Ramos (cell line): ENCODE data around the gene LAMA5.

ENCODE experiments used
- in situ Hi-C: fragments of 300-500 bp; cut with MboI; formaldehyde crosslinking; loops from one replicate; pipeline ENCODE4 v1.14.3; 2022; ENCODE audit warnings: low sequenced_read_pairs; ENCODE audit not compliant: unreplicated experiment

LAMA5 gene

DNA sequence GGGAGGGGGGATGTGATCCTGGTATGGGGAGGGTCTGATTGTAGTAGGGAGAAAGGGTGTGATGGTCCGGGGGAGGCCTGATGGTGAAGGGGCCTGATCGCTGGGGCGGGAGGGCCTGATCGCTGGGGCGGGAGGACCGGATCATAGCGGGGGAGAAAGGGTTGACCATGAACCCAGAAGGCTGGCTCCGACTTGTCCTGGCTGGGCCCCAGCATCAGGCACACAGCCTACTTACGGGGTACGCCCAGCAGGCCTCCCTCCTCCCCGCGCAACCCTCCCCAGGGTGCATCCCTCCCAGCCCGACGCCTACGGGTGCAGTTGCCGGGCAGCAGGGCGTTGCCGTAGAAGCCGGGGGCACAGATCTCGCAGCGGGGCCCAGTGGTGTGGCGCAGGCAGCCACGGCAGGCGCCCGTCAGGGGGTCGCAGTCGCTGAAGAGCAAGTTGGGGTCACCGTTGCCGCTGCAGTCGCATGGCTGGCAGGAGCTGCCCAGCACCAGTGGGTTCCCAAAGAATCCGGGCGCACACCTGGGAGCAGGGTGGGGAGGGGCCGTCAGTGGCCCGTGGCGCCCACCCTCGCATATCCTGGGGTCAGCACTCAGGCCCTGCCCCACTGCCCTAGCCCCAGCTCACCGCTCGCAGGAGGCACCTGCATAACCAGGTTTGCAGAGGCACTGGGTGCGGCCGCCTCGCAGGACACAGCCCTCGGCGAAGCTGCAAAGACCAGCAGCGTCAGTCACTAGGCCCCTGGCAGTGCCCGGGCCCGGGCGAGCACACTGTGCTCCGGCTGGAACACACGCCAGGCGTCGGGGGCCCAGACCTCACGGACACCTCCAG, 43.7 kb downstream of the LAMA5 start:
- in situ Hi-C loops, result no loop called here

DNA sequence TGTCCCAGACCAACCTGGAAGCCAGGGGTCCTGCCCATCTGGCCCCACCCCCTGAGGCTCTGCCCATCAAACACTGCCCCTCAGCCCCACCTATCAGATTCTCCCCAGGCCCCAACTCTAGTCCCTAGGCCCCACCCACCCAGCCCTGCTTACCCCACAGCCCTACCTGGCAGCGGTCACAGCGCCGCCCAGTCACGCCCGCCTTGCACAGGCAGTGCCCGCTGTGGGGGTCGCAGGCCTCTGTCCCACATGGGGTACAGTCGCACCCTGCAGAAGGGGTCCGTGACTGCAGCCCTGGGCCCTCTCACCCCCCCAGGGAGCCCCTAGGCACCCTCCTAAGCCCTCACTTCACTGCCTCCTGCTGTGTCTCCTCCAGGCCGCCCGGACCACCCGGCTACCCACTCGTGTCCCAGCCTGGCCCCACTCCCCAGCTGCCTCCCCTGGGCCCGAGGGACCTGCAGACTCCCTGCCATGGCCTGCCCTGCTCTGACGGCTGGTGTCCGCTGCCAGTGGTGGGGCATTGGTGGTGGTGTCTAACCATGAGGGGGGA, 44.5 kb downstream of the LAMA5 start:
- in situ Hi-C loops, result no loop called here

DNA sequence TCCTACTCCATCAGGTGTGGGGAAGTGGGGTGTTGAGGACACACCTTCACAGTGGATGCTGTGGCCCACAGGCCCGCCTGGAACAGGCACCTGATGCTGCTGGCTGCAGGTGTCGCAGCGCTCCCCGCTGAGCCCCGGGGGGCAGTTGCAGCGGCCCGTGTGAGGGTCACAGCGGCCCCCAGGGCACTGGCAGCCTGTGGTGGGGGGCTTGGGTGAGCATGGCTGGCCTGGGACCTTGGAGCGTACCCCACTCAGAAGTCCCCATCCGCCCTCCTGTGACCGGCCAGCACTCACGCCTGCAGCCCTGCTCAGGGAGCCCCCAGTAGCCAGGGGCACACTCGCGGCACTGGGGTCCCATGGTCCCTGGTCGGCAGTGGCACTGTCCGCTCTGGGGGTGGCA, 45.1 kb downstream of the LAMA5 start:
- in situ Hi-C loops, result no loop called here

DNA sequence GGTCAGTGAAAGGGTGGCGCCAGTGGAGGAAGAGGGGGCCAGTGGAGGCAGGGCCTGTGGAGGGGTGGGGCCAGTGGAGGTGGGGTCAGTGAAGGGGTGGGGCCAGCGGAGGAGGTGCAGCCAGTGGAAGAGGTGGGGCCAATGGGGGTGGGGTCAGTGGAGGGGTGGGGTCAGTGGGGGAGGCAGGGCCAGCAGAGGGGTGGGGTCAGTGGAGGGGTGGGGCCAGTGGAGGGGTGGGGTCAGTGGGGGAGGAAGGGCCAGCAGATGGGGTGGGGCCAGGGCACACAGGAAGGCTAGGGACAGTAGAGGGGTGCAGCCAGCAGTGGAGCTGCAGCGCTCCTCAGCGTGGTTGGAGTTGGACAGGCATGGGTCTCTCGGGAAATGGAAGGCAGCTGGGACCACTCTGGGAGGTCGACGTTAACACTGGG, 45.6 kb downstream of the LAMA5 start:
- in situ Hi-C loops, result no loop called here

DNA sequence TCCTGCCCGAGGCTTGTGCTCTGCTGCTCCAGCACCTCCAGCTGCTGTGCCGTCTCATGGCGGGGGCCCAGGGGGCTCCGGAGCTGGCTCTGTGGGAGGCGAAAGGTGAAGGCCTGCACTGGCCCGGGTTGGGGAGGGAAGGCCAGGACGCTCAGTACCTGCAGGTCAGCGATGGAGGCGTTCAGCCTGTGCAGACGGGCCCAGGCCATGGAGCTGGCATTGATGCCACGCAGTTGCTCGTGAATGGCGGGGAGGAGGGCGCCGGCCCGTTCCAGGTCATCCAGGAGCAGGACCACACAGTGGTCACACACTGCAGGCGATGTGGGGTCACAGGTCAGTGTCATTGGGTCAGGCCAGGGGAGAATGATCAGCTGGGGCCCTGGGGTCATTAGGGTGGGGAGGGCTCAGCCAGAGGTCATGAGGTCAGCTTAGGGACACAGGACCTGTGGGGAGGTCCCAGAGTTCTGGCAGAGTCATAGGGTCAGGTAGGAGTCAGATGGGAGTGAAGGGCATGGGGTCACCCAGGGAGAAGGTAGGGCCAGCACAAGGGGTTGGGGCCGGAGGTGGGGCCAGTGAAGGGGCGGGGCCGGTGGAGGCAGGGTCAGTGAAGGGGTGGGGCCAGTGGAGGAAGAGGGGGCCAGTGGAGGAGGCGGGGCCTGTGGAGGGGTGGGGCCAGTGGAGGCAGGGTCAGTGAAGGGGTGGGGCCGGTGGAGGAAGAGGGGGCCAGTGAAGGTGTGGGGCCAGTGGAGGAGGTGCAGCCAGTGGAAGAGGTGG, 46.3 kb downstream of the LAMA5 start:
- in situ Hi-C loops, result no loop called here

DNA sequence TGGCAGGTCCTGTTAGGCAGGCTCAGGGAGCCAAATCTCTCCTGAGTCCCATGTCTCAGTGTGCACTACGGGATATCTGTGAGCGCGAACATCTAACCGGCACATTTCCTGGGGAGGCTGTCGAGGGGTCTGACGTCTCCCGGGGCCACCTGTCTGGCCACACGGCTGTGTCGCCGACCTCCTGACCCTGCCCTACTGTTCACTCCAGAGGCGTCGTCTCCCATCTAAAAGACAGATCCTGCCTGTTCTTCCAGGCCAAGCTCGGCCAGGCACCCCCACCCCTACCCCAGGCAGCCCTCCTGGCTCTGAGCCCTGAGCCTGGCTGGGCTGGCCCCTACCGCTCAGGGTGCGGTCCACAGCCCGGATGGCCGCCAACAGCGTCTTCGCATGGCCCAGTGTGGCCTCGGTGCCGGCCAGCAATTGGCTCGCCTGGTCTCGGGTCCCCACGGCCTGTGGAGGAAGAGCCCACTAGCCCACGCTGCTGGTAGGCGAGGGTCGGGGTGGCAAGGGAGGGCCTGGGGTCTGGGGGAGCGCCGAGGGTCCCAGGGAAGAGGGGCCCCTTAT, 47.7 kb downstream of the LAMA5 start:
- in situ Hi-C loops, result no loop called here

DNA sequence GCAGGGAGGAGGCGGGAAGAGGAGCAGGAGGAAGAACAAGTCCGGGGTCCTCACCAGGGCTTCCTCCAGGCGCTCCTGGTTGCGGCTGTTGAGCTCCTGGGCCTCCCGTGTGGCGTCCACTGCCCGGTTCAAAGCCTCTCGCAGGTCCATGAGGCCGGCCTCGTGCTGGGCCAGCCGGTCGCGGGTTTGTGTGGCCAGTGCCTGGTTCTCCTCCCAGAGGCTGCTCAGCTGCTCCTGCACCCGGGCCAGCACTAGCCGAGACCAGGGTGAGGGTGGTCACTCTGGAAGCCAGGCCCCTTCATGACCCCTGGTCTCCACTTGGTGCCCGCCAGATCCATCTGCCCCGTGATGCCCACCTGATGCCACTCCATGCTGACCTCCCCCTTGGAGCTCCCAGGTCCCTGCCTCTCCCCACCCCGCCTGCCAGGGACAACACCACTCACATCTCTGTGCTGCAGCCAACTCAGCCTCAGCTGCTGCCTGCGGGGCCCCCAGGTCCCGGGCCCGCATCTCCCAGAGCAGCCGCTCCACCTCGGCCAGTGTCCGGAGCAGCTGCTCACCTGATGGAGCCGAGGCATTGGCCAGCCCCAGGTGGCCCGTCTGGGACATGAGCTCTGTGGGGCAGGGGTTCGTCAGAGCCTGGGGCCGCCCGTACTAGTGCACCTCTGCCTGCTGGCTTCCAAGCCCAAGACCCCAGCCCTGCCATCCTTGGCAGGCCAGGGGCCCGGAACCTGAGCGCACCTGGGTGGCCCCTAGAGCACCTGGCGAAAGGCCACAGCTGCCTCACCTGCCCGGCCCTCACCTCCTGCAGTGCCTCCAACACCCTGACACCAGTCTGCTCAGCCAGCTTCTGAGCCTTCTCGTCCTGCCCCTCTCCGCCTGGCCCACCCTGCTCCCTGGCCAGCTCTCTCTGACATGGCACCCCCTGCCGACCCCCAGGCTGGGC, 48.4 kb downstream of the LAMA5 start:
- in situ Hi-C loops, result no loop called here

DNA sequence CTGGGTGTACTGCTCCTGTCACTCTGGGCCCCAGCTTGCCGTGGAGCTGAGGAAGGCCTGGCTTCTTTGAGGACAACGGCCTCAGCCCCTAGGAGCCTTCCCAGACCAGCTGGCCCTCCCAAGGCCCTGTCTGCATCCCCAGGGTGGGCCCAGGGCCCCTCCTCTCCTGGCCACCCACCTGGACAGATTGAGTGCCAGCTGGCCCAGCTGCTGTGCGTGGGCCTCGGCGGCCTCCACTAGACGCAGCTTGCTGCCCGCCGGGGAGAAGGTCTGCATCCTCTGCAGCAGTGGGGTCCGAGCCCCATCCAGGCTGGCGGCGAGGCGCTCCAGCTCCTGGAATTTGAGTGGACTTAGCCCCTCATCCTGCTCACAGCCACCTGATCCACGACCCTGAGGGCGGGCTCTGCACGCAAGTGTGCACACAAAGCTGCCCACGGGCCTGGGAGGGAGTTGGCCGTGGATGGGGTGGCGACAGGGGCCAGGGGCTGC, 49.9 kb downstream of the LAMA5 start:
- in situ Hi-C loops, result no loop called here

DNA sequence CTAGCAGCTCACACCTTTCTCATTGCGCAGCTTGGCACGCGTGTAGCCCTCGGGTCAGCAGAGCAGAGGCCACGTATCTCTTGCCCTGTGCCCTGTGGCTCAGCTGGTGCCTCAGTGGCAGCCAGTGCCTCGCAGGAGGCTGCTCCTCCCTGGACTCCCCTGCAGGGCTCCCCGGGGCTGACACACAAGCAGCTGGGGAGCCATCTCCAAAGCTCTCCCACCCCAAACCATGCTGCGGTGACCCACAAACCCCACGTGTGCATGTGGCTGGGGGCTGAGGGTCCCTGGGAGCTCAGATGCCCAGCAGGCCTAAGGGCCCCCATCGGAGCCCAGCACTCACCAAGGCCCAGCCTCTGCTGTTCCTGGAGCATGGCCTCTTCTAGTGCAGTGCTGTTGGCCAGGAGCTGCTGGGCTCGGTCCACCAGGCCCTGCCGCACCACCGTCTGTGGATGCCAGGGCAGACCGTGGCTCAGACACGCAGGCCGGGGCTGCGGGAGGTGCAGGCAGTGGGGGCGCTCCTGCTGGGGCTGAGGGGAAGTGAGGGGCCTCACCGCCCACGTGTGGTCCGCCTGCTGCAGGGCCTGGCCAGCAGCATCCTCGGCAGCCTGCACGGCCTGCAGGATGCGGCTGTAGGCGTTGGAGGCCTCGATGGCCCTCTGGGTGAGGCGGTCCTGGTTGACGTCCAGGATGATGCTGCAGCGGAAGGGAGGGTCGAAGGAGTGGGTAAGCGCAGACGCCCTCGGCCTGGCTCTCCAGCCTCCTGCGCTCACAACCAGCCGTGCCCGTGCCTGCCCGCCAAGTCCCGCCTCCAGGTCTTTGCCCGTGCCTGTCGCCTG, 50.6 kb downstream of the LAMA5 start:
- in situ Hi-C loops, result no loop called here

DNA sequence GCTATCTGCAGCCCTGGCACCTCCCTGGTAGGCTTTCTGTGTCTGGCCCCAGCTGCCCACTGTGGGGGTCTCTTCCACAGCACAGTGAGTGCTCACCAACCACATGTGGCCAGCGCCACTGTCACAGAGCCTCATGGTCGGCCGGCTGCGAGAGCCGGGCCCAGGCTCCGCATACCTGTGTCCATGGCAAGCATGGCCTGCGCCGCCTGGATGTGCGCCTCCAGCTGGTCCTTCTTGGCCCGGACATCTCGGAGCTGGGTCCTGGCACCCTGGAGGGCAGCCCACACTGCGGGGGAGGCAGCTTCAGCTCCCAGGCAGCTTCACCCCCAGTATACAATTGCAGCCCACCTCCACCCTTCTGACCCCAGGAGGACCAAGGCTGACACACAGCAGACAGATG, 51.3 kb downstream of the LAMA5 start:
- in situ Hi-C loops, result no loop called here

DNA sequence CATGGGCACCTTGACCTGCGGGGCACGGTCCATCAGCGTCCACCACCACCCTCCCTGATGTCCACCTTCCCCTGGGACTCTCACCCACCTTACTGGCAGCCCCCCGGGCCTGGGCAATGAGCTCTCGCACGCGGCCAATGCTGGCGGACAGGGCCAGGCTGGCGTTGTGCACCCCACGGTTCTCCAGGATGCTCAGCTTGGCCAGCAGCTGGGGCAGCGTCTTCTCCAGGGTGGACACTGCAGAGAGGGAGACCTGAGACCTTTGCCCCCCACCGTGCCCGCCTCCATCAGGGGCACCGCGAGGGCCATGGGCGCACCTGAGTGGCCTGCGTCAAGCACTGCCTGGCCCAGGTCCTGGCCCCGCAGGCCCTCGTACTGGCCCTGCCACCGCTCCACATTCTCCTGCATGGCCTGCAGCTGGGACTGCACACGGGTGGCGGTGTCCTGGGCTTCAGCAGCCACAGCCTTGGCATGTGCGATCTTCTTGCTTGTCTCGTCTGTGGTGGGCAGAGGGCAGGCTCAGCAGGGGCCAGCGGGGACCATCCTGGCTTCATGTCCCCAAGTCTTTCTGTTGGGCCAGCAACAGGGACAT, 52.3 kb downstream of the LAMA5 start:
- in situ Hi-C loops, result no loop called here

DNA sequence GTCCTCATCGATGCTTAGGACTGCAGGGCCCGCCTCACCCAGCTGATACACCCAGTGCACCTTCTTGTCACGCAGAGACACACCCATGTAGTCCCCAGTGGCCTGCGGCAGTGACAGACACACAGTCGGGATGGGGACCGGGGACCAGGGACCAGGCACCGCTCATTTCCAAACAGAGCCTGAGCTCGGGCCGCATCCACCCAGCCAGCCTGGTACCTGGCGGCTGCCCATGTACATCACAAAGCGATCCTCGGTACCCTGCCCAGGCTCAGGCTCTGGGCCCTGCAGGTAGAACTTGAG, 52.8 kb downstream of the LAMA5 start:
- in situ Hi-C loops, result no loop called here

DNA sequence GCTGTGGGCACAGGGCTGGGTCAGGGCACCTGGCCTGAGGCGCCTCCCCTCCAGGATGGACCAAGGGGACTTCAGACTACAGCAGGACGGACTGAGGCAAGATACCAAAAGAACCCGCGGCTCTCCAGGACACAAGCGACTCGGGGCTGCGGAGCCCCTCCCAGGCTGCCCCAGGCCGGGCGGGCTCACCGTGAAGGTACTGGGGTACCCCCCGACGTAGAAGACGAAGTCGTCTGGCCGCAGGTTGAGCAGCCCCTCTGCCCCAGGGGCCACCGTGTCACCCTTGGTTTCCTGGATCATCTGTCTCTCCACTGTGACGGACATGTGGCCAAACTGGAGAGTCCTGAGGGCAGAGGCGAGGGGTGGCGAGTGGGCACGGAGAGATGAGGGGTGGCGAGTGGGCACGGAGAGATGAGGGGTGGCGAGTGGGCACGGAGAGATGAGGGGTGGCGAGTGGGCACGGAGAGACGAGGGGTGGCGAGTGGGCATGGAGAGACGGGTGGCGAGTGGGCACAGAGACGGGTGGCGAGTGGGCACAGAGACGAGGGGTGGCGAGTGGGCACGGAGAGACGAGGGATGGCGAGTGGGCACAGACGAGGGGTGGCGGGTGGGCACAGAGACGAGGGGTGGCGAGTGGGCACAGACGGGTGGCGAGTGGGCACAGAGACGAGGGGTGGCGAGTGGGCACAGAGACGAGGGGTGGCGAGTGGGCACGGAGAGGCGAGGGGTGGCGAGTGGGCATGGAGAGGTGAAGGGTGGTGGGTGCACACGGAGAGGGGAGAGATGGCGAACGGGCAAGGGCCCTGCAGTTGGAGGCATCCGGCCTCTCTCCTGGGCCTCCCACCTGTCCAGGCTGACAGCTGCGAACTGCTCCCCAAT, 53.4 kb downstream of the LAMA5 start:
- in situ Hi-C loops, result no loop called here

DNA sequence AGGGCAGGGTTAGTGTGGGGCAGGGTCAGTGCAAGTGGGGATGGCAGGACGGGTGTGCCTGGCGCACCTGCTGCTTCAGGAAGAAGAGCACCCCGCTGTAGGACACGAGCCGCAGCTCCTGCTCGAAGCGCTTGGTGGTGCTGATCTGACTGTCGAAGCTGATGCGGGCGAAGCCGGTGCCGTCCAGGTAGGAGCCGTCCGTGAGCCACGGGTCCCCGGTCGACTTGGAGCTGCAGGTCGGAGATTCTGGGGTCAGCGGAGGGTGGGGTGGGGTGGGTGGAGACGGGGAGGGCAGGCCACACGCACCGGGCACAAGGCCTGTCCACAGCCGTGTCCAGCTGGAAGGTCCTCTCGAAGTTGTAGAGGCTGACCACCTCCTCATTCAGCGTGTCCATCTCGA, 54.1 kb downstream of the LAMA5 start:
- in situ Hi-C loops, result no loop called here

DNA sequence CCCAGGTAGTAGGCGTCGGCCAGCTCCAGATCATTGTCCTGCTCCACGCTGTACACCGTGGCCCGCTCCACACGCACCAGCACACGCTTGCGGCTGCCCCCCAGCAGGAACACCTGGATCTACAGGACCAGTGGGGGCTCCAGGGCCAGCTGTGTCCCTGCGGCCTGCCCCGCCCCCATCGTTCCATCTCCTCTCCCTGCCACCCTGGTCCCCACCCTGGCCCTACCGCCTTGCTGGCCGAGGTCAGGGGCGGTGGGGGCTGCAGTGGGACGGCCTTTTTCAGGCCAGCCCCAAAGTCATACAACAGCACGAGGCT, 54.5 kb downstream of the LAMA5 start:
- in situ Hi-C loops, result no loop called here

DNA sequence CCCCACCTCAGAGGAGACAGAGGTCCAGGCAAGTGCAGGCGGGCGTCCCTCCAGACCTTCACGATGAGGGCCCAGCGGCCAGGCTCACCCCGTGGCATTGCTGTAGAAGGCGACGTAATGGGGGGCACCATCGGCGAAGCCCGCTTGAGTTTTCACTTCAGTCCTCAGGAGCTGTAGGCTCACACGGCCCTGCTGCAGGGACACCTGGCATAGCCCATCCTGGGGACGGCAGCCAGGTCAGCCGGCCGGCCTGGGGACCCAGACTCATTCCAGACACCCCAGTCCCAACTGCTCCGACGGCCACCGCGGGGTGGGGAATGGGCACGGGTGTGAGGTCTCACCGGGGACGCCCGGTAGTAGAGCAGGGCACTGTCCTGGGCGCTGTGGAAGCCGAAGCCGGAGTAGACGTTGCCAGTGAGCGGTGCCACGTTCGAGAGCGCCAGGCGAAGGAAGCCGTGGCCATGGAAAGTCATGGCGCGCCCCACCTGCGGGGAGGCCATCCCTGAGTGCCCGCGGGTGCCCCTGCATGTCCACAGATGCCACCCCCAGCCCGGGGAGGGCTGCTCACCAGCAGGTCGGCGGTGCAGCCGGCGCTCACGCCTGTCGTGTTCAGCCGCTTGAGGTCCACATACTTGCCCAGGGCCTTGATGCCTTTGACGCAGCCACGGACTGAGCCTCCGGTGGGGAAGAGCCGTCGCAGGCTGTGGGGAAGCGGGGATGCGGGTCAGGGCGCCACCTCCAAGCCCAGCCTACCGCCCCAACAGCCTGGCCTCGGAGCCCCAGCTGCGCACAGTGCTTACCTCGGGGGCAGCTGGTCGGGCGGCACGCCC, 55.1 kb downstream of the LAMA5 start:
- in situ Hi-C loops, result no loop called here

DNA sequence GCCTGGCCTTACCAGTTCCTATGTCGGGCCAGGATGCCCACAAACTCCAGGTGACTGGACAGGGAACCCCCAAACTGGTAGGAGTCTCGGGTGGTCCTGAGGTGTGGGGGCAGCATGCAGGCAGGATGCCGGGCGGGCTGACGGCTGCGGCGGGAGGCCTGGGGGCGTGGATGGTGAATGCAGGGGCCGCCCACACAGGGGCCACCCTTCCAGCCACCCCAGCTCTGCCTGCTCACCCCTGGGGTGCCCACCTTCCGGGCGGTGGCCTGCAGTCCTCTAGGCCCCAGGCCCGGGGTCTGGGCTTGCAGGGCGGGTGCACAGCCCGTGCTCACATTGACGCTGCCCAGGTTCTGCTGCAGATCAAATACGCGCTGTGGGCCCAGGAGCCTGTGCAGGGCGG, 56.0 kb downstream of the LAMA5 start:
- in situ Hi-C loops, result no loop called here
